Measurements from ENCODE around the gene ABCB11. TPM values are rescaled to one million over a fixed set of nuclear protein-coding genes. Genes with fewer than 3 reads are reported as not detected.

ABCB11 gene
- total RNA-seq, 4 donors from 2014 or later: 0.39 to 0.49 (median 0.46) TPM; not detected in 1

DNA sequence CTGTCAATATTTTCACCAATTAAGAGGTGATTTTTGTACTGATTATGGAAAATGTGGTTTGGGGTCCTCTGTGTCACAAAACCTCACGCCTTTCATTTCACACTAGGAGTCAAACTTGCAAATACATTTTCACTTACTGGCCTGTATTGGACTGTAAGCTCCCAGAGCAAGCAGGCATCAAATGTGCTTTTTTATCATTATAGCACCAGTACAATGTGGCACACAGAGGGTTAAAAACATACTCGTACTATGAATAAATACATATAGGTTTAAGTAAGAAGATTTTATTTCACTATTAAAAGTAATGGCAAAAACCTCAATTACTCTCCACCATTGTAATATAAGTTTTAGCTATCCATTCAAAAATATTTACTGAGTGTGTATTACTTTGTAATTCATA is 56.7 kb downstream of the ABCB11 start:
- WGBS, 2 donors: 77 to 90% methylated on average over 2 of the region's 2 CpGs
- H3K4me3 ChIP-seq (ENCODE audit: low read depth, poor library complexity, severe bottlenecking): no peak overlapping the region
- no peak for DNase-seq (ENCODE audit: low spot score in 2 of 2)
- intact Hi-C loops (cut with DNase I; ENCODE audit: low total_unique reads): no loop called here
- TF ChIP-seq POLR2A (IDR thresholded peaks at IDR 0.05): no peak

DNA sequence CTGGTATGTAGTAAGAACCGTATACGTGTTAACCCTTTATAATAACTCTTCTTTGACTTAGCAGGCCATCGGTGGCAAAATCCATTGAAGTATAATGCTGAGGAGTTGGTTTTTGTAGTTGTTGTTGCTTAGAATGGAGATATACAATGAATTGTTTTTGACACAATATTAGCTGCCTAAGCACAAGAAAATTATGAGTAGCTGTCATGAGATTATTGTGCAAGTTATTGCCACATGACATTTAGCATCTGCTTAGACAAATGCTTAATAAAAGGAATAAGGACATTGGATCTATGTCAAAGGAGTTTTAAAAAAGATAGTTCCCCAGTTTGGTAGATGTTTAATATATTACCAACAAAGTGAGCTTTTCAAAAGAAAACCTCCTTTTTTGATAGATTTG is 59.9 kb downstream of the ABCB11 start:
- WGBS, 2 donors: 65 to 69% methylated on average over 3 of the region's 3 CpGs
- no peak for DNase-seq (ENCODE audit: low spot score in 2 of 2)
- TF ChIP-seq, protein P1, sequence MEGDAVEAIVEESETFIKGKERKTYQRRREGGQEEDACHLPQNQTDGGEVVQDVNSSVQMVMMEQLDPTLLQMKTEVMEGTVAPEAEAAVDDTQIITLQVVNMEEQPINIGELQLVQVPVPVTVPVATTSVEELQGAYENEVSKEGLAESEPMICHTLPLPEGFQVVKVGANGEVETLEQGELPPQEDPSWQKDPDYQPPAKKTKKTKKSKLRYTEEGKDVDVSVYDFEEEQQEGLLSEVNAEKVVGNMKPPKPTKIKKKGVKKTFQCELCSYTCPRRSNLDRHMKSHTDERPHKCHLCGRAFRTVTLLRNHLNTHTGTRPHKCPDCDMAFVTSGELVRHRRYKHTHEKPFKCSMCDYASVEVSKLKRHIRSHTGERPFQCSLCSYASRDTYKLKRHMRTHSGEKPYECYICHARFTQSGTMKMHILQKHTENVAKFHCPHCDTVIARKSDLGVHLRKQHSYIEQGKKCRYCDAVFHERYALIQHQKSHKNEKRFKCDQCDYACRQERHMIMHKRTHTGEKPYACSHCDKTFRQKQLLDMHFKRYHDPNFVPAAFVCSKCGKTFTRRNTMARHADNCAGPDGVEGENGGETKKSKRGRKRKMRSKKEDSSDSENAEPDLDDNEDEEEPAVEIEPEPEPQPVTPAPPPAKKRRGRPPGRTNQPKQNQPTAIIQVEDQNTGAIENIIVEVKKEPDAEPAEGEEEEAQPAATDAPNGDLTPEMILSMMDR (IDR thresholded peaks at IDR 0.05): no peak
- no peak for TF ChIP-seq POLR2A (IDR thresholded peaks at IDR 0.05)
- no peak overlapping the region for H3K4me3 ChIP-seq (ENCODE audit: low read depth, poor library complexity, severe bottlenecking)
- intact Hi-C loops (cut with DNase I; ENCODE audit: low total_unique reads): no loop called here

DNA sequence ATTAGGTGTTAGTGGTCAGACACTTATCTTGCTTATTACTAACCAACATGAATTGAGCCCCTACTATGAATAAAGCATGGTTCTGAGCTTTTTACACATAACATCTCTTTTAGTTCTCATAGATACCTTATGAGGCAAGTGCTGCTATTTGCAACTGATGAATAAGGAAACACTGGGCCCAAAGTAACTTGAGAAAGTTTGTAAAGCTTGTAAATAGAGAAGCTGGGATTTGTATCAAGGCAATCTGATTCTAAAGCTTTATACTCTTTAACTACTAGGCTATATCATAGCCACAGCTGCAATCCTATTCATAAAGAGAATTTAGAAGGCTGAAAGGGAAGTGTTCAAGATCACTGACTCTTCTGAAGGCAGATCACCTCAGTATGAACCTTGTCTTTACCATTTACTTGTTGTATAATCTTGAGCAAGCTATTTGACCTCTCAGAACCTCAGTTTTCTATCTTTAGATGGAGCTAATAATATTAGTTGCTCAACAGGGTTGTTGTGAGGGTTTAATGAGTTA is 60.4 kb downstream of the ABCB11 start:
- no peak for DNase-seq (ENCODE audit: low spot score in 2 of 2)
- TF ChIP-seq POLR2A (IDR thresholded peaks at IDR 0.05): no peak
- TF ChIP-seq, protein P1 (IDR thresholded peaks at IDR 0.05): no peak
- intact Hi-C loops (cut with DNase I; ENCODE audit: low total_unique reads): no loop called here
- H3K4me3 ChIP-seq (ENCODE audit: low read depth, poor library complexity, severe bottlenecking): no peak overlapping the region

DNA sequence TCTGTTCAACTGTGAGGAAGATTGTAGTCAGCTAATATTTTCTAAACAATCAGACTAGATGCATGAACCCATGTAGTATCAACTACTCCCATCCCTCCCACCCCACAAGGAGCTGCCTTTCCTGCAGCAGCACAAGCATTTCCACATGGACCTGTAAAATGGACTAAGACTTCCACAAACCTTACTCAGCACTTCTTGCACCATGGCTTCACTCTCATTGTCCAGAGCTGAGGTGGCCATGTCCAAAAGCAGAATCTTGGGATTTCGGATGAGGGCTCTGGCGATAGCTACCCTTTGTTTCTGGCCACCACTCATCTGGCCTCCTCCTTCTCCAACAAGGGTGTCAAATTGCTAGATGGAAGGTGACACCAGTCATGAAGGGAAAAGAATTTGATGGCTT is 61.3 kb downstream of the ABCB11 start:
- WGBS, 2 donors: 90 to 93% methylated on average over 2 of the region's 2 CpGs
- TF ChIP-seq POLR2A (IDR thresholded peaks at IDR 0.05): no peak
- TF ChIP-seq, protein P1 (IDR thresholded peaks at IDR 0.05): no peak
- no peak overlapping the region for H3K4me3 ChIP-seq (ENCODE audit: low read depth, poor library complexity, severe bottlenecking)
- intact Hi-C loops (cut with DNase I; ENCODE audit: low total_unique reads): no loop called here
- no peak for DNase-seq (ENCODE audit: low spot score in 2 of 2)

DNA sequence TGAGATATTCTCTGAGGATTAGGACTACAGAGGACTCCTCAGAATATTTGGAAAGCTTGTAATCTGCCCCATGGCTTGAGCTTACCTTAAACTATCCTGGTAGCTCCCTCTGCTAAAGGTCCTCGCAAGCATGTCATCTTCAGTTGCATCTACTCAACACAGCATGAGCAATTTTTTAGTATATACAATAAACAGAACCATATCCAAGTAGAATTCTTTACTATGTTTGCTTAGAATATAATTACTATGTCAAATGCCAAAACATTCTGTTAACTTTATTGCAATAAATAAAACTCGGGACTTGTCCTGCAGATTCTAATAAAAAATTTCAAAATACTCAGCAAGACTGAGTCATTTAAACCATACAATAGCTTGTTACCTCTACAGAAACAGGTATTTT is 62.8 kb downstream of the ABCB11 start:
- TF ChIP-seq, protein P1 (IDR thresholded peaks at IDR 0.05): no peak
- TF ChIP-seq POLR2A (IDR thresholded peaks at IDR 0.05): no peak
- intact Hi-C loops (cut with DNase I; ENCODE audit: low total_unique reads): no loop called here
- 84 to 88% methylated on average over 2 of the region's 2 CpGs for WGBS, 2 donors
- DNase-seq (ENCODE audit: low spot score in 2 of 2): no peak
- H3K4me3 ChIP-seq (ENCODE audit: low read depth, poor library complexity, severe bottlenecking): no peak overlapping the region

DNA sequence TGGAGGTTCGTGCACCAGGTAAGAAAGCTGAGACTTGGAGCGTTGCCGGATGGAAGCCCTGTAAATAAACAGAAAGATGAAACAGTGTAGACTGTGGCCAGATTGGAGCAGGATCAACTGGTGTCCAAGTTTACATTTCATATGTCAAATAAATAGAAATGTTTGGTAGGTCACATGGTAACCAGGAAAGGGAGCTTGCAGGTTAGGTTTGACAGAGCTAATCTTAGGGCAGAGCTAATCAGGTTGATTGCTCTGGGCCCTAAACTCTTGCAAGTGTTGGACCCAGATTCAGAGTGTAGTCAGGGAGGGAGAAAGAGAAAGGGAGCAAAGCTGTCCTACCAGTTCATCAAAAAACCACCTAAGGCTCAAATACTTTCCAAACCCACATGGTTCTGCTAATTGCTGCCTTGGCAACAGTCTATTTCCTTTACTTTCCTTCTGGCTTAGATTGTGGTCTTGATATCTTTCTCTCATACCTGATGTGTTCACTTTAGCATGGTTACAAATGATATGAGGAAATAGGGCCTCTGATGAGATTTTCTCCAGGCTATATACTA is 66.8 kb downstream of the ABCB11 start:
- TF ChIP-seq POLR2A (IDR thresholded peaks at IDR 0.05): no peak
- TF ChIP-seq, protein P1 (IDR thresholded peaks at IDR 0.05): no peak
- DNase-seq (ENCODE audit: low spot score in 2 of 2): no peak
- H3K4me3 ChIP-seq (ENCODE audit: low read depth, poor library complexity, severe bottlenecking): no peak overlapping the region
- WGBS, 2 donors: 56 to 61% methylated on average over 3 of the region's 3 CpGs
- intact Hi-C loops (cut with DNase I; ENCODE audit: low total_unique reads): loop anchor here (5.0 kb wide), 1 partner anchor 168 kb away; no protein-coding TSS in a partner anchor
